Heart right ventricle (tissue), 16 donors: ENCODE results near the gene NT5DC3. TPM values are rescaled to one million over a fixed set of nuclear protein-coding genes. Genes with fewer than 3 reads are reported as not detected.

ENCODE experiments used
- ATAC-seq, 8 donors: fragments of 200-7000 bp; cut with Tn5 transposase; one replicate each; pipeline ENCODE4 v1.9.1; 2020; ENCODE audit warnings: mild to moderate bottlenecking in 8 of 8, moderate library complexity in 8 of 8, moderate number of reproducible peaks in 1 of 8
- DNase-seq, 2 donors: peaks; one replicate each; pipeline ENCODE4 v3.0.0-alpha.2; 2020
- H3K27ac ChIP-seq, 10 donors: fragments of 200-600 bp; sonication (generic) in 2 of 10; one replicate each; pipeline versions ENCODE4 v1.5.0 to v1.8.0; 2020 to 2022; ENCODE audit warnings: mild to moderate bottlenecking in 3 of 10
- H3K27me3 ChIP-seq, 7 donors: fragments of 200-600 bp; one replicate each; pipeline ENCODE4 v1.8.0; 2021 to 2022; ENCODE audit warnings: mild to moderate bottlenecking in 2 of 7
- H3K36me3 ChIP-seq, 9 donors: fragments of 200-600 bp; sonication (generic) in 1 of 9; one replicate each; pipeline versions ENCODE4 v1.5.0 to v1.8.0; 2020 to 2022; ENCODE audit warnings: mild to moderate bottlenecking in 2 of 9
- H3K4me1 ChIP-seq, 9 donors: fragments of 200-600 bp; sonication (generic) in 1 of 9; one replicate each; pipeline versions ENCODE4 v1.5.0 to v1.8.0; 2020 to 2022; ENCODE audit warnings: mild to moderate bottlenecking in 4 of 9
- H3K4me3 ChIP-seq, 10 donors: fragments of 200-600 bp; sonication (generic) in 2 of 10; one replicate each; pipeline versions ENCODE4 v1.5.0 to v1.8.0; 2020 to 2022; ENCODE audit warnings: mild to moderate bottlenecking in 7 of 10, moderate library complexity in 2 of 10
- H3K9me3 ChIP-seq, 11 donors: fragments of 200-600 bp in 10 of 11; sonication (generic) in 2 of 11; one replicate each; pipeline versions ENCODE4 v1.5.0 to v1.8.0; 2013 to 2022; ENCODE audit warnings: mild to moderate bottlenecking in 2 of 11, control low read depth in 1 of 11, moderate library complexity in 1 of 11
- CTCF ChIP-seq, 9 donors: fragments of 200-600 bp; sonication (generic) in 2 of 9; IDR thresholded peaks; one replicate each; pipeline versions ENCODE4 v1.5.0 to v1.8.0; 2021 to 2022; ENCODE audit warnings: antibody characterized with exemption in 9 of 9, mild to moderate bottlenecking in 5 of 9, moderate library complexity in 1 of 9
- WGBS, 2 donors: extraction: QIAGEN DNeasy Blood & Tissue Kit; methylation state at CpG; one replicate each; pipeline ENCODE4 v1.1.7; 2013; ENCODE audit warnings: inconsistent platforms in 1 of 2; 5-methylcytosine and 5-hydroxymethylcytosine counted together
- intact Hi-C, 10 donors: fragments of 100-400 bp; cut with DNase I; formaldehyde crosslinking; loops; one replicate each; pipeline versions ENCODE4 v1.11.1 to v1.14.2; 2022
- polyA plus RNA-seq, 2 donors: library from polyadenylated mRNA; stranded (reverse); fragments of 200-250 nt; gene quantifications; one replicate each; pipeline ENCODE4 v1.2.3, GENCODE V29; 2013
- total RNA-seq, 10 donors: library from RNA; stranded (reverse); fragmentation: NEBNext Ultra II Directional in 3 of 10; extraction: Animal tissue kit (Norgen Biotek cat#: 25700) in 3 of 10; gene quantifications; one replicate each; pipeline versions ENCODE4 v1.2.1 to v1.2.4, GENCODE V29; 2021 to 2023
- donor health status: Arrhythmogenic right ventricular cardiomyopathy.
- donor health status: ischemic (EF 13 %, LVEDD 7.1; RV severe dilation, severe dysfunction).
- donor health status: healthy with polysubstance abuse.
- donor health status: DM: no; HTN: yes; CAD: no.
- donor health status: DM: no; HTN: no; CAD: no.
- donor health status: ischemic (EF 25% LVEDD 6.9; RV normal size, moderate dysfunction).
- donor health status: ischemic (EF 25% LVEDD 5.7; RV mildly dilated, moderate dysfunction).
- donor health status: healthy.
- donor health status: DM: yes; HTN: yes; CAD: no.
- donor health status: Ischemic cardiomyopathy.
- donor health status: ischemic (EF 35%, LVEDD 5.7; RV mildly dilated, moderate dysfunction).
- donor health status: nonischemic (EF 11% LVEDD 7.7; RV severe dilation, severe dysfunction).
- donor health status: DM: yes; HTN: yes; CAD: no.
- donor health status: PGD.
- donor health status: ischemic (EF 29% LVEDD 5.4; RV normal size, mild dysfunction).
- donor health status: nonischemic (EF 23%, LVEDD 6.1; RV moderate dilation, normal function).

NT5DC3 gene
- total and polyA plus RNA-seq, 12 donors = 1.0 to 4.9 (median 3.4) TPM

GRCh38 chr12:103773109-103773910 lies 67.7 kb downstream of the NT5DC3 start:
- H3K4me3 ChIP-seq = no peak overlapping the region
- H3K27ac ChIP-seq = no peak overlapping the region
- WGBS, 2 donors = 59 to 67% methylated on average over 4 of the region's 4 CpGs
- intact Hi-C loops = loop anchor here in 1 of 10 donors (5.0 kb wide), 1 partner anchor 99 kb away; no protein-coding TSS in a partner anchor
- H3K4me1 ChIP-seq = peaks cover 0 to 19% (median 2%) of the 10 kb centered on the region in 9 donors
- peak in 2 of 8 donors; percentile 42 to 54 for ATAC-seq
- no peak for TF ChIP-seq CTCF (IDR thresholded peaks at IDR 0.05)
- peak in 1 of 2 donors; percentile 28 for DNase-seq
- H3K27me3 ChIP-seq = no peaks in the 10 kb centered on the region
- no peaks in the 10 kb centered on the region for H3K9me3 ChIP-seq
- H3K36me3 ChIP-seq = peaks cover 0 to 25% (median 0%) of the 10 kb centered on the region in 9 donors

GRCh38 chr12:103772367-103773108 lies 68.5 kb downstream of the NT5DC3 start:
- no peak for TF ChIP-seq CTCF (IDR thresholded peaks at IDR 0.05)
- peak in 2 of 8 donors; percentile 9 to 11 for ATAC-seq

GRCh38 chr12:103771466-103771865 lies 69.6 kb downstream of the NT5DC3 start:
- WGBS, 2 donors = 36 to 49% methylated on average over 3 of the region's 3 CpGs
- Histone ChIP-seq H3K4me3 (no peak overlapping the region), H3K27ac (no peak overlapping the region), H3K4me1 (peaks cover 0 to 19% (median 2%) of the 10 kb centered on the region in 9 donors), H3K36me3 (peaks cover 0 to 8% (median 0%) of the 10 kb centered on the region in 9 donors), H3K27me3 (no peaks in the 10 kb centered on the region), H3K9me3 (no peaks in the 10 kb centered on the region)
- intact Hi-C loops = loop anchor here in 1 of 10 donors (5.0 kb wide), 1 partner anchor 101 kb away; no protein-coding TSS in a partner anchor
- peak in 6 of 8 donors; percentile 33 to 62 (median 45) for ATAC-seq
- DNase-seq = peak in 1 of 2 donors; percentile 18
- peak in 7 of 9 donors; percentile 26 to 56 (median 34) for TF ChIP-seq CTCF (IDR thresholded peaks at IDR 0.05)

More at GRCh38 chr12:103772367-103773108, 68.5 kb downstream of the NT5DC3 start:
- WGBS, 2 donors = 79 to 84% methylated on average over 7 of the region's 7 CpGs
- no peaks in the 10 kb centered on the region for H3K27me3 ChIP-seq
- peaks cover 0 to 19% (median 2%) of the 10 kb centered on the region in 9 donors for H3K4me1 ChIP-seq
- H3K9me3 ChIP-seq = no peaks in the 10 kb centered on the region
- intact Hi-C loops = loop anchor here in 1 of 10 donors (5.0 kb wide), 1 partner anchor 100 kb away; no protein-coding TSS in a partner anchor
- no peak for DNase-seq
- no peak overlapping the region for H3K27ac ChIP-seq
- H3K36me3 ChIP-seq = peaks cover 0 to 18% (median 0%) of the 10 kb centered on the region in 9 donors
- no peak overlapping the region for H3K4me3 ChIP-seq
